Fibroblast of skin of right biceps (primary cell): ENCODE data around the gene GTPBP6.
"Not testable (repeated sequence)": the region's sequence is repeated elsewhere in the genome, so short reads cannot be mapped to it uniquely, and the experiment has no call there.

Experiments used
- DNase-seq: peaks from one replicate; pipeline ENCODE4 v3.0.0-alpha.2; 2013

The GTPBP6 gene

GRCh38 chrX:316351-317325 is 2.0 kb downstream of the GTPBP6 start:
- no peak for DNase-seq

GRCh38 chrX:314781-315595 is 3.6 kb downstream of the GTPBP6 start:
- no peak for DNase-seq

- DNase-seq: no peak
Measured at GRCh38 chrX:314049-314448, 4.5 kb downstream of the GTPBP6 start.

- DNase-seq: no peak
Measured at GRCh38 chrX:313546-313945, 5.0 kb downstream of the GTPBP6 start.

GRCh38 chrX:312621-313331 is 5.8 kb downstream of the GTPBP6 start:
- DNase-seq: no peak

GRCh38 chrX:311156-312129 is 7.2 kb downstream of the GTPBP6 start:
- DNase-seq: no peak

- no peak for DNase-seq
Measured at GRCh38 chrX:310621-311155, 7.9 kb downstream of the GTPBP6 start.

GRCh38 chrX:308821-309520 is 9.6 kb downstream of the GTPBP6 start:
- DNase-seq: no peak

- no peak for DNase-seq
Measured at GRCh38 chrX:307261-308111, 11.1 kb downstream of the GTPBP6 start.

- DNase-seq: not testable (repeated sequence)
Measured at GRCh38 chrX:306614-307251, 11.9 kb downstream of the GTPBP6 start.

- not testable (repeated sequence) for DNase-seq
Measured at GRCh38 chrX:305781-306613, 12.6 kb downstream of the GTPBP6 start.

- peak; percentile 16 for DNase-seq
Measured at GRCh38 chrX:302975-303374, 15.6 kb downstream of the GTPBP6 start.

GRCh38 chrX:300334-300733 is 18.3 kb downstream of the GTPBP6 start:
- no peak for DNase-seq

GRCh38 chrX:298993-299392 is 19.6 kb downstream of the GTPBP6 start:
- no peak for DNase-seq

- no peak for DNase-seq
Measured at GRCh38 chrX:295136-295535, 23.5 kb downstream of the GTPBP6 start.

GRCh38 chrX:292900-293897 is 25.4 kb downstream of the GTPBP6 start:
- no peak for DNase-seq

GRCh38 chrX:291411-291901 is 27.1 kb downstream of the GTPBP6 start:
- no peak for DNase-seq
